Effector memory CD8-positive, alpha-beta T cell (primary cell): ENCODE results near the gene MRLN.
"Not testable (repeated sequence)": the region's sequence is repeated elsewhere in the genome, so short reads cannot be mapped to it uniquely, and the experiment has no call there.

Experiments used
- ATAC-seq: fragments of 150-1000 bp; cut with Tn5 transposase; replicated peaks from 2 replicates; pipeline ENCODE4 v1.10.0; 2021; ENCODE audit warnings: mild to moderate bottlenecking, moderate library complexity
- DNase-seq, 3 experiments: peaks; one replicate each; pipeline ENCODE4 v3.0.0; 2021
- H3K27ac Mint-ChIP-seq, 2 donors: one replicate each; pipeline ENCODE4 v1.8.0; 2022; ENCODE audit warnings: mild to moderate bottlenecking in 2 of 2, mixed read lengths in 2 of 2, moderate library complexity in 2 of 2
- H3K27me3 Mint-ChIP-seq, 2 donors: one replicate each; pipeline ENCODE4 v1.8.0; 2022; ENCODE audit warnings: mixed read lengths in 2 of 2
- H3K36me3 Mint-ChIP-seq: one replicate; pipeline ENCODE4 v1.8.0; 2022; ENCODE audit warnings: mild to moderate bottlenecking, moderate library complexity, mixed read lengths; ENCODE audit not compliant: insufficient read depth
- H3K4me1 Mint-ChIP-seq, 2 donors: one replicate each; pipeline ENCODE4 v1.8.0; 2022; ENCODE audit warnings: low read depth in 2 of 2, mixed read lengths in 2 of 2
- H3K4me3 Mint-ChIP-seq, 2 donors: one replicate each; pipeline ENCODE4 v1.8.0; 2022; ENCODE audit warnings: mild to moderate bottlenecking in 2 of 2, mixed read lengths in 2 of 2, moderate library complexity in 2 of 2
- H3K9me3 Mint-ChIP-seq, 2 donors: one replicate each; pipeline ENCODE4 v1.8.0; 2022; ENCODE audit warnings: mixed read lengths in 2 of 2

The MRLN gene

GRCh38 chr10:59736749-59737148 lies 16.5 kb downstream of the MRLN start:
- Mint-ChIP-seq H3K9me3 (no peaks in the 10 kb centered on the region), H3K27me3 (peaks cover 12 to 23% of the 10 kb centered on the region in 2 donors), H3K4me1 (no peaks in the 10 kb centered on the region), H3K4me3 (no peak overlapping the region), H3K27ac (no peak overlapping the region), H3K36me3 (no peaks in the 10 kb centered on the region)
- ATAC-seq, result no peak
- DNase-seq, result no peak

GRCh38 chr10:59735296-59735695 lies 18.0 kb downstream of the MRLN start:
- Mint-ChIP-seq H3K9me3 (no peaks in the 10 kb centered on the region), H3K27me3 (peaks cover 11 to 23% of the 10 kb centered on the region in 2 donors), H3K4me1 (no peaks in the 10 kb centered on the region), H3K27ac (no peak overlapping the region), H3K36me3 (no peaks in the 10 kb centered on the region), H3K4me3 (no peak overlapping the region)
- ATAC-seq (no peak), DNase-seq (no peak)

GRCh38 chr10:59734014-59734462 lies 19.2 kb downstream of the MRLN start:
- Mint-ChIP-seq H3K9me3 (no peaks in the 10 kb centered on the region), H3K27ac (no peak overlapping the region), H3K4me1 (no peaks in the 10 kb centered on the region), H3K4me3 (no peak overlapping the region), H3K27me3 (peaks cover 17 to 23% of the 10 kb centered on the region in 2 donors), H3K36me3 (no peaks in the 10 kb centered on the region)
- ATAC-seq (no peak), DNase-seq (no peak)

GRCh38 chr10:59733321-59734013 lies 19.8 kb downstream of the MRLN start:
- ATAC-seq, H3K4me3 Mint-ChIP-seq, H3K36me3 Mint-ChIP-seq, H3K27ac Mint-ChIP-seq, H3K4me1 Mint-ChIP-seq, H3K9me3 Mint-ChIP-seq, DNase-seq: not testable (repeated sequence)
- H3K27me3 Mint-ChIP-seq, result peaks cover 15 to 19% of the 10 kb centered on the region in 2 donors

- H3K4me1 Mint-ChIP-seq, result not testable (repeated sequence)
These were observed 20.4 kb downstream of the MRLN start for GRCh38 chr10:59732849-59733248.

GRCh38 chr10:59729167-59729566 lies 24.1 kb downstream of the MRLN start:
- not testable (repeated sequence) for ATAC-seq, H3K9me3 Mint-ChIP-seq, DNase-seq, H3K4me1 Mint-ChIP-seq, H3K27ac Mint-ChIP-seq, H3K36me3 Mint-ChIP-seq, H3K4me3 Mint-ChIP-seq
- H3K27me3 Mint-ChIP-seq, result peaks cover 11 to 26% of the 10 kb centered on the region in 2 donors

More at GRCh38 chr10:59732849-59733248, 20.4 kb downstream of the MRLN start:
- not testable (repeated sequence) for H3K36me3 Mint-ChIP-seq, H3K9me3 Mint-ChIP-seq, H3K27ac Mint-ChIP-seq, ATAC-seq, DNase-seq, H3K4me3 Mint-ChIP-seq
- H3K27me3 Mint-ChIP-seq, result peaks cover 10 to 13% of the 10 kb centered on the region in 2 donors

- ATAC-seq (no peak), DNase-seq (no peak)
- no peaks in the 10 kb centered on the region for H3K4me1 Mint-ChIP-seq
- H3K4me3 Mint-ChIP-seq, result no peak overlapping the region
- H3K36me3 Mint-ChIP-seq, result no peaks in the 10 kb centered on the region
- no peak overlapping the region for H3K27ac Mint-ChIP-seq
- H3K9me3 Mint-ChIP-seq, result peaks cover 0 to 2% of the 10 kb centered on the region in 2 donors
- peaks cover 16 to 25% of the 10 kb centered on the region in 2 donors for H3K27me3 Mint-ChIP-seq
These were observed 28.9 kb downstream of the MRLN start for GRCh38 chr10:59724098-59724938.

- Mint-ChIP-seq H3K36me3 (no peaks in the 10 kb centered on the region), H3K27me3 (peaks cover 21 to 25% of the 10 kb centered on the region in 2 donors), H3K9me3 (peaks cover 0 to 2% of the 10 kb centered on the region in 2 donors), H3K4me3 (no peak overlapping the region), H3K27ac (no peak overlapping the region), H3K4me1 (no peaks in the 10 kb centered on the region)
- no peak for ATAC-seq
- no peak for DNase-seq
These were observed 32.9 kb downstream of the MRLN start for GRCh38 chr10:59720377-59720776.

GRCh38 chr10:59719374-59719773 lies 33.9 kb downstream of the MRLN start:
- Mint-ChIP-seq H3K27me3 (peaks cover 25 to 34% of the 10 kb centered on the region in 2 donors), H3K4me1 (no peaks in the 10 kb centered on the region), H3K4me3 (no peak overlapping the region), H3K27ac (no peak overlapping the region), H3K36me3 (no peaks in the 10 kb centered on the region), H3K9me3 (peaks cover 0 to 2% of the 10 kb centered on the region in 2 donors)
- DNase-seq, result no peak
- no peak for ATAC-seq

GRCh38 chr10:59718257-59718656 lies 35.0 kb downstream of the MRLN start:
- Mint-ChIP-seq H3K27me3 (peaks cover 25 to 35% of the 10 kb centered on the region in 2 donors), H3K27ac (no peak overlapping the region), H3K4me1 (no peaks in the 10 kb centered on the region), H3K4me3 (no peak overlapping the region), H3K9me3 (peaks cover 0 to 2% of the 10 kb centered on the region in 2 donors), H3K36me3 (no peaks in the 10 kb centered on the region)
- DNase-seq (no peak), ATAC-seq (no peak)

- ATAC-seq (no peak), DNase-seq (no peak)
- no peak overlapping the region for H3K4me3 Mint-ChIP-seq
- H3K4me1 Mint-ChIP-seq, result no peaks in the 10 kb centered on the region
- H3K27ac Mint-ChIP-seq, result no peak overlapping the region
- H3K36me3 Mint-ChIP-seq, result no peaks in the 10 kb centered on the region
- no peaks in the 10 kb centered on the region for H3K9me3 Mint-ChIP-seq
- H3K27me3 Mint-ChIP-seq, result peaks cover 53 to 66% of the 10 kb centered on the region in 2 donors
These were observed 39.9 kb downstream of the MRLN start for GRCh38 chr10:59713196-59713821.

GRCh38 chr10:59711871-59712494 lies 41.3 kb downstream of the MRLN start:
- DNase-seq, result no peak
- Mint-ChIP-seq H3K4me1 (no peaks in the 10 kb centered on the region), H3K27ac (no peak overlapping the region), H3K36me3 (no peaks in the 10 kb centered on the region), H3K27me3 (peaks cover 61 to 79% of the 10 kb centered on the region in 2 donors), H3K9me3 (no peaks in the 10 kb centered on the region), H3K4me3 (no peak overlapping the region)
- ATAC-seq, result no peak
